RPMI7951 (cell line): Measurements from ENCODE around the gene SPX. TPM values are rescaled to one million over a fixed set of nuclear protein-coding genes. Genes with fewer than 3 reads are reported as not detected.

Experiments used
- DNase-seq: peaks from one replicate; pipeline ENCODE4 v3.0.0-alpha.2; 2012; ENCODE audit warnings: low read depth
- total RNA-seq: library from RNA; depleted of rRNA; stranded (reverse); fragments of >200 nt; shearing (Covaris generic); gene quantifications from 2 replicates; pipeline ENCODE4 v1.2.3, GENCODE V29; 2014; rRNA removed

The SPX gene
- 0.60 and 1.3 TPM in 2 replicates for total RNA-seq

GRCh38 chr12:21526053-21526452 lies at the start of gene SPX:
Gene SPX, plus strand, starts transcription at chr12:21526296. Its CDS starts 177 bp downstream, at chr12:21526473.
- no peak for DNase-seq

- DNase-seq: peak; percentile 5
These were observed 49.1 kb upstream of the SPX start for GRCh38 chr12:21476949-21477348.

- DNase-seq: no peak
These were observed 47.2 kb upstream of the SPX start for GRCh38 chr12:21478756-21479455.

GRCh38 chr12:21483531-21483930 lies 42.6 kb upstream of the SPX start:
- no peak for DNase-seq

- DNase-seq: no peak
These were observed 40.1 kb upstream of the SPX start for GRCh38 chr12:21485998-21486397.

- DNase-seq: no peak
These were observed 26.3 kb upstream of the SPX start for GRCh38 chr12:21499765-21500164.

GRCh38 chr12:21500786-21501257 lies 25.3 kb upstream of the SPX start:
- DNase-seq: no peak

- DNase-seq: peak; percentile 96
These were observed 24.6 kb upstream of the SPX start, which contains the start of the genes GOLT1B and RECQL for GRCh38 chr12:21501258-21502163. Gene GOLT1B, plus strand, starts transcription at chr12:21501789. Its CDS starts 135 bp downstream, at chr12:21501924. Gene RECQL, minus strand, starts transcription at chr12:21501635. Its CDS starts 2,065 bp downstream, at chr12:21499570.

GRCh38 chr12:21502164-21502496 lies 24.0 kb upstream of the SPX start:
- DNase-seq: peak; percentile 33

- DNase-seq: no peak
These were observed 23.2 kb upstream of the SPX start for GRCh38 chr12:21502872-21503271.

GRCh38 chr12:21505888-21506287 lies 20.2 kb upstream of the SPX start:
- no peak for DNase-seq

GRCh38 chr12:21507849-21508248 lies 18.2 kb upstream of the SPX start:
- no peak for DNase-seq

- DNase-seq: no peak
These were observed 16.3 kb upstream of the SPX start for GRCh38 chr12:21509768-21510167.

GRCh38 chr12:21516281-21516680 lies 9.8 kb upstream of the SPX start:
- no peak for DNase-seq

GRCh38 chr12:21518451-21518850 lies 7.6 kb upstream of the SPX start:
- DNase-seq: no peak

- no peak for DNase-seq
These were observed 4.6 kb upstream of the SPX start for GRCh38 chr12:21521541-21521940.

- no peak for DNase-seq
These were observed 2.9 kb upstream of the SPX start for GRCh38 chr12:21523148-21523547.

- DNase-seq: no peak
These were observed 737 bp downstream of the SPX start for GRCh38 chr12:21526721-21527345.

- DNase-seq: peak; percentile 66
These were observed 1.5 kb downstream of the SPX start for GRCh38 chr12:21527451-21528180.

GRCh38 chr12:21528953-21529352 lies 2.9 kb downstream of the SPX start:
- no peak for DNase-seq

- DNase-seq: no peak
These were observed 3.4 kb downstream of the SPX start for GRCh38 chr12:21529456-21529855.
